Activated CD4-positive, alpha-beta T cell treated with anti-CD3 and anti-CD28 coated beads for 36 hours (primary cell): ENCODE data around the gene ANKS3. TPM values are rescaled to one million over a fixed set of nuclear protein-coding genes. Genes with fewer than 3 reads are reported as not detected.

ENCODE experiments used
- ATAC-seq: fragments of 200-7000 bp; cut with Tn5 transposase; one replicate; pipeline ENCODE4 v1.10.0; 2021; ENCODE audit warnings: mild to moderate bottlenecking, moderate library complexity
- CTCF ChIA-PET: fragments of 350-600 bp; sonication (Branson Sonifier 250); formaldehyde crosslinking; loops from one replicate; lab custom pipeline; 2021; ENCODE audit warnings: antibody characterized with exemption; lab: Charles Lee
- POLR2A ChIA-PET: fragments of 350-600 bp; sonication (Branson Sonifier 250); formaldehyde crosslinking; loops from one replicate; lab custom pipeline; 2021; ENCODE audit warnings: antibody characterized with exemption, inconsistent platforms; lab: Charles Lee
- DNase-seq: peaks from one replicate; pipeline ENCODE4 v3.0.0-alpha.2; 2020
- H3K27ac Mint-ChIP-seq: one replicate; pipeline ENCODE4 v1.8.0; 2021; ENCODE audit warnings: mixed read lengths
- H3K27me3 Mint-ChIP-seq: one replicate; pipeline ENCODE4 v1.8.0; 2021; ENCODE audit warnings: mixed read lengths
- H3K36me3 Mint-ChIP-seq: one replicate; pipeline ENCODE4 v1.8.0; 2021; ENCODE audit warnings: low read depth, mixed read lengths
- H3K4me1 Mint-ChIP-seq: one replicate; pipeline ENCODE4 v1.8.0; 2021; ENCODE audit warnings: mixed read lengths
- H3K4me3 Mint-ChIP-seq: one replicate; pipeline ENCODE4 v1.8.0; 2021; ENCODE audit warnings: mild to moderate bottlenecking, moderate library complexity, mixed read lengths
- H3K9me3 Mint-ChIP-seq: one replicate; pipeline ENCODE4 v1.8.0; 2021; ENCODE audit warnings: low read depth, mixed read lengths
- intact Hi-C, 2 experiments: fragments of 100-400 bp; cut with DNase I in 1 of 2; cut with micrococcal nuclease in 1 of 2; formaldehyde crosslinking; loops; one replicate each; pipeline versions ENCODE4 v1.14.2 to v1.15.1; 2022 to 2024; cut with DNase I, micrococcal nuclease
- total RNA-seq, 2 experiments: library from RNA; stranded (reverse); gene quantifications; one replicate each; pipeline ENCODE4 v1.2.3, GENCODE V29; 2021

ANKS3 gene
- total RNA-seq, 2 experiments from 2014 or later = 12.1 to 14.1 TPM

DNA sequence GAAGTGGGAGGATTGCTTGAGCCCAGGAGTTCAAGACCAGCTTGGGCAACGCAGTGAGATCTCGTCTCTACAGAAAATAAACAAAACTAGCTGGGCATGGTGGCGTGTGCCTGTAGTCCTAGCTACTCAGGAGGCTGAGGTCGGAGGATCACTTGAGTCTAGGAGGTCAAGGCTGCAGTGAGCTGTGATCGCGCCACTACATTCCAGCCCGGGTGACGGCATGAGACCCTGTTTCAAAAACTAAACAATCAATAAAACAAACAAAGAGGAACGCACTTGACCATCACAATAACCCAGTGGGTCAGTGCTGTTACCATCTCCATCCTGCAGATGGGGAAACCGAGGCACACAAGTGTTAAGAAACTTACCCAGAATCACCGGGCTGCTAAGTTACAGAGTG lies 19.2 kb upstream of the ANKS3 start:
- no peaks in the 10 kb centered on the region for H3K4me1 Mint-ChIP-seq
- POLR2A ChIA-PET = no interaction called here
- CTCF ChIA-PET = no interaction called here
- H3K4me3 Mint-ChIP-seq = no peak overlapping the region
- no peak for ATAC-seq
- H3K9me3 Mint-ChIP-seq = peaks cover 4% of the 10 kb centered on the region
- H3K36me3 Mint-ChIP-seq = peaks cover 24% of the 10 kb centered on the region
- DNase-seq = no peak
- intact Hi-C loops = no loop called here
- no peaks in the 10 kb centered on the region for H3K27me3 Mint-ChIP-seq
- no peak overlapping the region for H3K27ac Mint-ChIP-seq

DNA sequence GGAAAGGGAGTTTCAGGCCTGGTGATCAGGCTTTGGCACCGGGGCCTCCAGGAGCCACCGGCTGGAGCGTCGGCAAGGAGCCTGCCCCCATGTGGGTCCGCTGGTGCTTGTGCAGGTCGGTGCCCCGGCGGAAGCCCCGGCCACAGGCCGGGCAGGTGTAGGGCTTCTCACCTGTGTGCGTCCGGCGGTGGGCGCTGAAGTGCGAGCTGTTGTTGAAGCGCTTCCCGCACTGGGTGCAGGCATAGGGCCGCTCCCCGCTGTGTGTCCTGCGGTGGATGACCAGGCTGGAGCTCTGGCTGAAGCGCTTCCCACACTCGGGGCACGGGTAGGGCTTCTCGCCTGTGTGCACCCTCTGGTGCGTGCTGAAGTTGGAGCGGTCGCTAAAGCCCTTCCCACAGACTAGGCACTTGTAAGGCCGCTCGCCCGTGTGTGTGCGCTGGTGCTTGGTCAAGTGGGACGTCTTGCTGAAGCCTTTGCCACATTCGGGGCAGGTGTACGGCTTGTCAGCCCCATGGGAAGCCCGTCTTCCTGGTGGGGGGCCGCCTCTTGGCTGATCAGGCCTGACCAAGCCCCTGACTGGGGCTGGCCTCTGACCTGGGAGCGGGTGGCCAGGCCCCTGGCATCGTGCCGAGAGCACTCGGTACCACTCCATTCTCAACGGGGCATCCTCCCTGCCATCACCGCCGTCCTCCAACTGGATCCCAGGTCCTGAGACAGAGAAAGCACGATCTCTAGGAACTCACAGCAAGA lies 18.5 kb upstream of the ANKS3 start:
- no peak overlapping the region for H3K27ac Mint-ChIP-seq
- DNase-seq (no peak), ATAC-seq (no peak)
- ChIA-PET CTCF (interaction anchor here (0.6 kb wide), 1 partner anchor 204 kb away, joined by 3 read pairs; no protein-coding TSS in a partner anchor), POLR2A (no interaction called here)
- no peaks in the 10 kb centered on the region for H3K27me3 Mint-ChIP-seq
- no peaks in the 10 kb centered on the region for H3K4me1 Mint-ChIP-seq
- H3K4me3 Mint-ChIP-seq = no peak overlapping the region
- intact Hi-C loops = no loop called here
- H3K9me3 Mint-ChIP-seq = peaks cover 4% of the 10 kb centered on the region
- H3K36me3 Mint-ChIP-seq = peaks cover 23% of the 10 kb centered on the region

DNA sequence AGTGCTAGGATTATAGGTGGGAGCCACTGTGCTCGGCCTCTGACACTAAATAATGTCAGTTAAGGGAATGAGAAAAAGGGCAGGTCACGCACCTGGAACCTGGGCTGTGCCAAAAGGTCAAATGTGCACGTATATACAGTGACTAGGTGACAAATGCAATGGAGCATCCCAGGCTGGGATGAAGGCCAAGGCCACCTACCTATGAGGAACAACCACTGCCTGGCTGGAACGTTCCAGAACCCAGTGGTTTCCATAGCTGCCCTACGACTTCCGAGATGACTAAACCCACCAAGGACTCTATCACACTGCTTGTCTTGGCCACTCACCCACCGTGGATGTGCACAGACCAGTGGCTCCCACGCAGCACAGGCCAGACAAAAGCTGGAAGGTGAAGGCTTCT lies 16.8 kb upstream of the ANKS3 start:
- Mint-ChIP-seq H3K9me3 (peaks cover 4% of the 10 kb centered on the region), H3K4me1 (no peaks in the 10 kb centered on the region), H3K4me3 (no peak overlapping the region), H3K27ac (no peak overlapping the region), H3K27me3 (no peaks in the 10 kb centered on the region), H3K36me3 (peaks cover 17% of the 10 kb centered on the region)
- ATAC-seq (no peak), DNase-seq (no peak)
- CTCF ChIA-PET = no interaction called here
- POLR2A ChIA-PET = interaction anchor here (0.5 kb wide), 1 partner anchor 8 kb away, joined by 3 read pairs; no protein-coding TSS in a partner anchor
- intact Hi-C loops = no loop called here

DNA sequence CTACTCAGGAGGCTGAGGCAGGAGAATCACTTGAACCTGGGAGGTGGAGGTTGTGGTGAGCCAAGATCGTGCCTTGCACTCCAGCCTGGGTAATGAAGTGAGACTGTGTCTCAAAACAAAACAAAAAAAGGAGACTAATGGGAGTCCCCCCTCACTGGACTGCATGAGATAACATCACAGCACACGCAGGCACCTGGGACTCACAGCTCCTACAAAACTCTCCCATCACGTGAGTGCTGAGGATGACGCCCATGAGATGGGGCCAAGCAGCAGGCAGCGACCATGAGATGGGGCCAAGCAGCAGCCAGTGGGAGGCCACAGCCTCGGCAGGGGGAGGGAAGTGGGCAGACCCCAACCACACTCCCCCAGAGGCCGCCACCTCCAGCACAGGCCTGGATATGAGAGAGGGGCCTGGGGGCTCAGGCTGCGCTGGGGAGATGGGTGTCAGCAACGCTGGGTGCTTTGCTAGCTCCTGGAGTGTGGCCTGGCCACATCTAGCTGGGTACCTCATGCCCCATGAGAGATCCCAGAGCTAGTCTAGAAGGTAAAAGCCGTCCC lies 15.7 kb upstream of the ANKS3 start:
- CTCF ChIA-PET = interaction anchor here (0.6 kb wide), 2 partner anchors 53 to 121 kb away, joined by 3 to 4 read pairs; partner anchors contain the start of gene ROGDI
- POLR2A ChIA-PET = no interaction called here
- no peaks in the 10 kb centered on the region for H3K9me3 Mint-ChIP-seq
- ATAC-seq (no peak), DNase-seq (no peak)
- H3K4me1 Mint-ChIP-seq = no peaks in the 10 kb centered on the region
- H3K36me3 Mint-ChIP-seq = peaks cover 7% of the 10 kb centered on the region
- no peaks in the 10 kb centered on the region for H3K27me3 Mint-ChIP-seq
- H3K4me3 Mint-ChIP-seq = no peak overlapping the region
- intact Hi-C loops = no loop called here
- H3K27ac Mint-ChIP-seq = no peak overlapping the region

- ATAC-seq (no peak), DNase-seq (no peak)
- Mint-ChIP-seq H3K36me3 (peaks cover 5% of the 10 kb centered on the region), H3K27me3 (no peaks in the 10 kb centered on the region), H3K4me1 (no peaks in the 10 kb centered on the region), H3K27ac (no peak overlapping the region), H3K4me3 (no peak overlapping the region), H3K9me3 (no peaks in the 10 kb centered on the region)
- CTCF ChIA-PET = no interaction called here
- POLR2A ChIA-PET = interaction anchor here (0.7 kb wide), 1 partner anchor 210 kb away, joined by 4 read pairs; no protein-coding TSS in a partner anchor
- intact Hi-C loops = no loop called here
These were observed 14.8 kb upstream of the ANKS3 start for GRCh38 chr16:4748682-4749411.

- H3K27ac Mint-ChIP-seq = peak overlapping the region; percentile 13
- intact Hi-C loops = no loop called here
These were observed 14.0 kb upstream of the ANKS3 start for GRCh38 chr16:4747906-4748681.

DNA sequence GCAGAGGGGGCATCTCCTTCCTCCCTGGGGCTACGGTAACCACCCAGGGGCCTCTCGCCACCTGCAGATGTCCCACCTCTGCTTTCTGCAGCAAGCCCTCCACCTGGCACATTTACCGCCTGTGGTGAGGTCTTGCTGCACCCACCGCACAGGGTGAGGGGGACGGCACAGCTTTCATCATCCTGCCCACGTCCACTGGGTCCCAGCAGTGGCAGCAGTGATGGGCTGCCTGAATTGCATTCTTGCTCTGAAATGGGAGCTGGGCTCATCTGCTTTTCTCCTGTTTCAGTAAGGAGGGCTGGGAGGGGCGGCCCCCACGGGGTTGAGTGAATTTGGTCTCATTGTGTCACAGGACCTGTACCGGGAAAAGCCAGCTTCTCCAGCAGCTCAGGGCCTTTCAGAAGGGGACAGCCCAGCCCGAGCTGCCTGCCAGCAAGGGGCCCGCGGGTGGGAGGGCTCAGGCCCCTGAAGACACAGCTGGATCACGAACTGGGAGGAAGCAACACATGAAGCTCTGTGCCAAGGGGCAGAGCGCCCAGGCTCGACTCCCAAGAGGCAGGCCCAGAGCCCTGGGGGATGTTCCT lies 13.0 kb upstream of the ANKS3 start:
- no peak overlapping the region for H3K27ac Mint-ChIP-seq
- H3K27me3 Mint-ChIP-seq = no peaks in the 10 kb centered on the region
- ChIA-PET CTCF (no interaction called here), POLR2A (interaction anchor here (0.5 kb wide), 1 partner anchor 180 kb away, joined by 4 read pairs; no protein-coding TSS in a partner anchor)
- ATAC-seq = no peak
- intact Hi-C loops = no loop called here
- H3K4me3 Mint-ChIP-seq = no peak overlapping the region
- H3K4me1 Mint-ChIP-seq = peaks cover 6% of the 10 kb centered on the region
- no peaks in the 10 kb centered on the region for H3K9me3 Mint-ChIP-seq
- H3K36me3 Mint-ChIP-seq = peaks cover 5% of the 10 kb centered on the region
- DNase-seq = no peak

More at GRCh38 chr16:4747906-4748681, 14.0 kb upstream of the ANKS3 start:
- Mint-ChIP-seq H3K4me3 (no peak overlapping the region), H3K4me1 (peaks cover 6% of the 10 kb centered on the region), H3K36me3 (peaks cover 5% of the 10 kb centered on the region), H3K27me3 (no peaks in the 10 kb centered on the region), H3K9me3 (no peaks in the 10 kb centered on the region)
- ATAC-seq (no peak), DNase-seq (no peak)
- ChIA-PET CTCF (no interaction called here), POLR2A (interaction anchor here (0.7 kb wide), 1 partner anchor 209 kb away, joined by 4 read pairs; no protein-coding TSS in a partner anchor)

GRCh38 chr16:4746215-4746614 lies 12.1 kb upstream of the ANKS3 start:
- POLR2A ChIA-PET = no interaction called here
- H3K27me3 Mint-ChIP-seq = no peaks in the 10 kb centered on the region
- H3K36me3 Mint-ChIP-seq = peaks cover 2% of the 10 kb centered on the region

DNA sequence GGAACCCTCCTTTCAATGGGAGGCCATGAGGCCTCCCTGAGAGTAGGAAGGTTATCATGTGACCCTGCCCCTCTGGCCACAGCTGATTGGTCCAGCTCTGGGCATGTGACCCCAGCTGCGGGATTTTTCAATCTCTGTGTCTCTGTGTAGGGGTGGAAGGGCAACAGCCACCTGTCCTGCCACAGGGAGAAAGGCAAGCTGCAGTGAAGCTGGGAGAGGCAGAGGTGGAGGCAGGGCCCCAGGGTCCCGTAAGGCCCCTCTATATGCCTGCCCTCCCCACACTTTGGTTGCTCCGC lies 11.2 kb upstream of the ANKS3 start:
- Mint-ChIP-seq H3K36me3 (no peaks in the 10 kb centered on the region), H3K4me1 (peaks cover 6% of the 10 kb centered on the region), H3K4me3 (no peak overlapping the region), H3K27ac (no peak overlapping the region), H3K9me3 (no peaks in the 10 kb centered on the region), H3K27me3 (no peaks in the 10 kb centered on the region)
- intact Hi-C loops = no loop called here
- POLR2A ChIA-PET = no interaction called here
- CTCF ChIA-PET = no interaction called here
- ATAC-seq (no peak), DNase-seq (no peak)

More at GRCh38 chr16:4746215-4746614, 12.1 kb upstream of the ANKS3 start:
- H3K4me1 Mint-ChIP-seq = peaks cover 6% of the 10 kb centered on the region
- no peak overlapping the region for H3K4me3 Mint-ChIP-seq
- no peaks in the 10 kb centered on the region for H3K9me3 Mint-ChIP-seq
- intact Hi-C loops = no loop called here
- H3K27ac Mint-ChIP-seq = no peak overlapping the region
- no peak for DNase-seq
- no peak for ATAC-seq
- CTCF ChIA-PET = no interaction called here

GRCh38 chr16:4744555-4745273 lies 10.6 kb upstream of the ANKS3 start:
- H3K4me1 Mint-ChIP-seq = peaks cover 6% of the 10 kb centered on the region
- no peak for DNase-seq
- intact Hi-C loops = no loop called here
- POLR2A ChIA-PET = no interaction called here
- ATAC-seq = no peak
- no peaks in the 10 kb centered on the region for H3K27me3 Mint-ChIP-seq
- H3K36me3 Mint-ChIP-seq = no peaks in the 10 kb centered on the region
- H3K4me3 Mint-ChIP-seq = no peak overlapping the region
- no peak overlapping the region for H3K27ac Mint-ChIP-seq
- CTCF ChIA-PET = no interaction called here
- no peaks in the 10 kb centered on the region for H3K9me3 Mint-ChIP-seq
